ENCODE results near the gene MRGPRD.

- no peak for TF ChIP-seq CTCF (IDR thresholded peaks at IDR 0.05; ENCODE audit: low read length)
- no peak for TF ChIP-seq EZH2phosphoT487 (IDR thresholded peaks at IDR 0.05; ENCODE audit: low read length)
Observed at GRCh38 chr11:68940651-68941323, 40.0 kb downstream of the MRGPRD start.
